K562 (cell line): ENCODE results near the gene IFIT2. TPM values are rescaled to one million over a fixed set of nuclear protein-coding genes. Genes with fewer than 3 reads are reported as not detected.
"Not testable (repeated sequence)": the region's sequence is repeated elsewhere in the genome, so short reads cannot be mapped to it uniquely, and the experiment has no call there.

Experiments
- ATAC-seq: fragments of 200-7000 bp; cut with Tn5 transposase; 3 replicates; pipeline ENCODE4 v1.9.1; 2020; ENCODE audit warnings: moderate library complexity
- BruUV-seq: library from RNA; stranded (reverse); fragments of 400-500 nt; replicated peaks from 2 replicates; lab custom pipeline; 2021; lab: Mats Ljungman, UMichigan
- CTCF ChIA-PET: fragments of 300-600 bp; formaldehyde crosslinking; extraction: SDS; loops from one replicate; lab custom pipeline; 2021; ENCODE audit warnings: low intra/inter-chr PET ratio; lab: Yijun Ruan, JAX
- POLR2A ChIA-PET: fragments of 300-600, 350-650 bp; sonication (Branson Sonifier 250); formaldehyde crosslinking; extraction: SDS; loops from one replicate; lab custom pipeline; 2021; ENCODE audit warnings: antibody characterized with exemption, inconsistent platforms; lab: Yijun Ruan, JAX
- DNase-seq, 4 experiments: peaks; one replicate each; pipeline versions ENCODE4 v3.0.0 to v3.0.0-alpha.2; 2011 to 2018; ENCODE audit warnings: low spot score in 3 of 4, mixed read lengths in 3 of 4; ENCODE audit errors: extremely low read depth in 1 of 4
- FAIRE-seq: peaks from 2 replicates; lab custom pipeline; 2011; peaks lifted over from hg19 to GRCh38; lab: Jason Lieb, UNC
- H2AFZ ChIP-seq: 2 replicates; pipeline ENCODE4 v1.6.0; 2011; ENCODE audit warnings: low read depth, low read length, control low read depth, inconsistent platforms
- H3K27ac ChIP-seq: fragments of 200-600 bp; 3 replicates; pipeline ENCODE4 v1.8.0; 2011; ENCODE audit warnings: low read depth, mild to moderate bottlenecking, control low read depth, inconsistent platforms, low read length, moderate library complexity, mixed read lengths; ENCODE audit errors: extremely low read depth
- H3K27me3 ChIP-seq, 2 experiments: fragments of 300-600 bp in 1 of 2; 2 replicates in 1 of 2; 3 replicates in 1 of 2; pipeline versions ENCODE4 v1.6.0 to v1.8.0; 2011; ENCODE audit warnings: inconsistent platforms in 2 of 2, low read length in 2 of 2, mild to moderate bottlenecking in 1 of 2, mixed read lengths in 1 of 2, moderate library complexity in 1 of 2; ENCODE audit not compliant: control insufficient read depth in 2 of 2, insufficient read depth in 2 of 2
- H3K36me3 ChIP-seq: fragments of 300-600 bp; 3 replicates; pipeline ENCODE4 v1.8.0; 2011; ENCODE audit warnings: mild to moderate bottlenecking, low read length, inconsistent platforms; ENCODE audit not compliant: control insufficient read depth, insufficient read depth
- H3K4me1 ChIP-seq, 2 experiments: fragments of 200-600 bp in 1 of 2; replicated peaks in 1 of 2; 2 replicates in 1 of 2; 3 replicates in 1 of 2; pipeline versions ENCODE4 v1.5.1 to v1.8.0; 2011; ENCODE audit warnings: inconsistent platforms in 2 of 2, low read length in 2 of 2, mild to moderate bottlenecking in 1 of 2, mixed read lengths in 1 of 2, moderate library complexity in 1 of 2; ENCODE audit not compliant: control insufficient read depth in 2 of 2, insufficient read depth in 2 of 2
- H3K4me2 ChIP-seq: 2 replicates; pipeline ENCODE4 v1.6.1; 2011; ENCODE audit warnings: low read length, control low read depth, inconsistent platforms, mixed read lengths; ENCODE audit not compliant: insufficient read depth
- H3K4me3 ChIP-seq: fragments of 200-600 bp; sonication (generic), shearing (Covaris generic); 2 replicates; pipeline ENCODE4 v1.5.1; 2016; ENCODE audit warnings: control low read depth, inconsistent platforms
- H3K79me2 ChIP-seq: fragments of 200-600 bp; 3 replicates; pipeline ENCODE4 v1.8.0; 2011; ENCODE audit warnings: low read length, inconsistent platforms; ENCODE audit not compliant: control insufficient read depth, insufficient read depth
- H3K9ac ChIP-seq, 2 experiments: 2 replicates each; pipeline versions ENCODE4 v1.6.0 to v1.6.1; 2011; ENCODE audit warnings: low read depth in 2 of 2, low read length in 2 of 2, control low read depth in 1 of 2, inconsistent platforms in 1 of 2, mild to moderate bottlenecking in 1 of 2, mixed read lengths in 1 of 2; ENCODE audit not compliant: insufficient read depth in 1 of 2
- H3K9me1 ChIP-seq: one replicate; pipeline ENCODE4 v1.6.0; 2011; ENCODE audit warnings: inconsistent platforms, mild to moderate bottlenecking, low read length, moderate library complexity; ENCODE audit not compliant: control insufficient read depth, insufficient read depth
- H3K9me3 ChIP-seq: replicated peaks from 2 replicates; pipeline ENCODE4 v1.5.1; 2011; ENCODE audit warnings: low read depth, low read length, inconsistent platforms; ENCODE audit not compliant: control insufficient read depth, insufficient read depth
- H4K20me1 ChIP-seq: replicated peaks from 2 replicates; pipeline ENCODE4 v1.6.1; 2011; ENCODE audit warnings: low read length, inconsistent platforms, mixed read lengths; ENCODE audit not compliant: control insufficient read depth, insufficient read depth
- ARID1B ChIP-seq: fragments of 450-650 bp; IDR thresholded peaks from 2 replicates; pipeline ENCODE4 v1.6.1; 2016; ENCODE audit warnings: antibody characterized with exemption, mild to moderate bottlenecking, inconsistent platforms
- ATF7 ChIP-seq: fragments of 450-650 bp; IDR thresholded peaks from 2 replicates; pipeline ENCODE4 v1.7.1; 2014; ENCODE audit warnings: mild to moderate bottlenecking, moderate library complexity
- WGBS: fragments of 100-300 bp; shearing (Covaris generic); methylation state at CpG from one replicate; pipeline ENCODE4 v1.1.6; 2016; ENCODE audit warnings: low coverage, mixed read lengths; ENCODE audit not compliant: insufficient coverage; ENCODE audit errors: missing lambda C conversion rate; 5-methylcytosine and 5-hydroxymethylcytosine counted together
- in situ Hi-C: fragments of 300-500 bp; cut with MboI; formaldehyde crosslinking; loops from 4 replicates; pipeline ENCODE4 v1.15.0; 2018; ENCODE audit warnings: inconsistent platforms, mixed read lengths
- intact Hi-C: fragments of 100-400 bp; cut with micrococcal nuclease; formaldehyde crosslinking; loops from 2 replicates; pipeline ENCODE4 v1.14.2; 2022
- polyA plus RNA-seq, 8 experiments: library from polyadenylated mRNA; depleted of rRNA in 4 of 8; stranded (reverse) in 5 of 8; unstranded in 3 of 8; fragments of >200 nt; fragmentation: Nextera tagmentation in 2 of 8; fragmentation: Illumina TruSeq in 1 of 8; extraction: Ambion mirVana in 2 of 8; extraction: Trizol in 1 of 8; gene quantifications; 2 replicates each; pipeline versions ENCODE4 v1.2.1 to v1.2.3, GENCODE V29; 2011 to 2014; ENCODE audit warnings: inconsistent platforms in 1 of 8, missing spikeins in 1 of 8
- total RNA-seq, 7 experiments: library from RNA; depleted of rRNA in 6 of 7; stranded (reverse); fragments of >200 nt in 6 of 7; fragmentation: Illumina TruSeq in 2 of 7; extraction: Trizol in 2 of 7; gene quantifications; 2 replicates each; pipeline versions ENCODE4 v1.2.1 to v1.2.3, GENCODE V29; 2011 to 2021; ENCODE audit warnings: low replicate concordance in 1 of 7
- TF ChIP-seq, protein P1 (sequence below), 2 experiments: fragments of 450-650 bp in 1 of 2; sonication (generic) in 1 of 2; formaldehyde crosslinking in 1 of 2; IDR thresholded peaks in 1 of 2; conservative IDR thresholded peaks in 1 of 2; 2 replicates each; pipeline versions ENCODE4 v1.6.1 to v1.8.1; 2016 to 2023; ENCODE audit warnings: mild to moderate bottlenecking in 2 of 2, moderate library complexity in 2 of 2, inconsistent platforms in 1 of 2, missing genetic modification reagents in 1 of 2

IFIT2 gene
- total and polyA plus RNA-seq, 9 of the 15 experiments (the other 6 are each of a cell fraction or from before 2014, with no cell fraction given): 0.03 to 0.25 (median 0.10) TPM; not detected in 1

DNA sequence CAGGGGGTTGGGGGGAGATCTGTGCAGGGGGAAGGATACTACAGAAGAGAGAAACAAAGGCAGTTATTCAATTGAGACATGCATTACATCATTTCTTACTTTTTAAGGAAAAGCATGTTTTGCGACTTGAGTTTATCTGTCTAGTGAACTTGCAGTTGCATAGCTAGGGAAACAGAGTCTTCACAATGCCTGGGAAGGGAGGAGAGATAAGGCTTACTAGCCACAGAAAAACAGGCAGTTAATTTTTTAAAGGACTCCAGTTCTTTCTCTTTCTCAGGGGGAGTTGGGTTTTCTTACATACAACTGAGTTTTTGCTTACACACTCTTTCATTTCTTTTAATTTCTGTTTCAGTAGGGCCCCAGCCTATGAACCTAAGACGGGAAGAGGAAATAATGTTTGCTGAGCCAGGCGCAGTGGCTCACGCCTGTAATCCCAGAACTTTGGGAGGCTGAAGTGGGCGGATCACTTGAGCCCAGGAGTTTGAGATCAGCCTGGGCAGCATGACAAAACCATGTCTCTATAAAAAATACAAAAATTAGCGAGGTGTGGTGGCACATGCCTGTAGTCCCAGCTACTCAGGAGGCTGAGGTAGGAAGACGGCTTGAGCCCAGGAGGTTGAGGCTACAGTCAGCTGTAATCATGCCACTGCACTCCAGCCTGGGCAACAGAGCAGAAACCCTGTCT lies 48.9 kb downstream of the IFIT2 start:
- H3K4me2 ChIP-seq: peak overlapping the region; percentile 37; the same call in 1 of the 2 replicates
- H3K79me2 ChIP-seq, FAIRE-seq, H3K9ac ChIP-seq, BruUV-seq, H3K9me1 ChIP-seq, H3K9me3 ChIP-seq, CTCF ChIA-PET, H3K36me3 ChIP-seq, H3K4me3 ChIP-seq, H3K27me3 ChIP-seq, H4K20me1 ChIP-seq, in situ Hi-C loops, intact Hi-C loops: not testable (repeated sequence)
- TF ChIP-seq ARID1B (peak; percentile 33), ATF7 (peak; percentile 42; the same call in 1 of the 2 replicates)
- TF ChIP-seq, protein P1, sequence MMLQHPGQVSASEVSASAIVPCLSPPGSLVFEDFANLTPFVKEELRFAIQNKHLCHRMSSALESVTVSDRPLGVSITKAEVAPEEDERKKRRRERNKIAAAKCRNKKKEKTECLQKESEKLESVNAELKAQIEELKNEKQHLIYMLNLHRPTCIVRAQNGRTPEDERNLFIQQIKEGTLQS (IDR thresholded peaks at IDR 0.05): 0 out of 2 replicates have a peak, but pooled peaks have one; percentile 15
- TF ChIP-seq, protein P1 (CRISPR knock-in tag; conservative IDR thresholded peaks at IDR 0.05): not testable (repeated sequence)
- POLR2A ChIA-PET: interaction anchor here (0.7 to 1.2 kb wide), 2 partner anchors 9 to 20 kb away, joined by 3 read pairs; no protein-coding TSS in a partner anchor
- ATAC-seq (peak; percentile 26; the same call in 2 of the 3 replicates), DNase-seq (peak in 1 of 4 experiments; percentile 40)
- WGBS: 9% methylated on average over 7 of the region's 7 CpGs
- peak overlapping the region; percentile 34; the same call in 1 of the 3 replicates for H3K27ac ChIP-seq
- peaks cover 5 to 30% of the 10 kb centered on the region in 2 experiments; a peak in 4 of 5 replicates for H3K4me1 ChIP-seq
- peak overlapping the region; percentile 89 for H2AFZ ChIP-seq
